Fibroblast of skin of left quadriceps (primary cell): Measurements from ENCODE around the gene ARHGEF28.
A peak's percentile ranks its signal among the peaks of the same experiment; 100 is the strongest.

ENCODE experiments used
- DNase-seq, 2 experiments: peaks; one replicate each; pipeline ENCODE4 v3.0.0-alpha.2; 2013; ENCODE audit warnings: low read depth in 2 of 2

The ARHGEF28 gene

GRCh38 chr5:73625944-73626811 lies at the start of gene ARHGEF28:
TSS of gene ARHGEF28 (plus strand) at chr5:73626196. CDS start at chr5:73684852, 58,656 bp downstream.
- DNase-seq, result no peak

DNA sequence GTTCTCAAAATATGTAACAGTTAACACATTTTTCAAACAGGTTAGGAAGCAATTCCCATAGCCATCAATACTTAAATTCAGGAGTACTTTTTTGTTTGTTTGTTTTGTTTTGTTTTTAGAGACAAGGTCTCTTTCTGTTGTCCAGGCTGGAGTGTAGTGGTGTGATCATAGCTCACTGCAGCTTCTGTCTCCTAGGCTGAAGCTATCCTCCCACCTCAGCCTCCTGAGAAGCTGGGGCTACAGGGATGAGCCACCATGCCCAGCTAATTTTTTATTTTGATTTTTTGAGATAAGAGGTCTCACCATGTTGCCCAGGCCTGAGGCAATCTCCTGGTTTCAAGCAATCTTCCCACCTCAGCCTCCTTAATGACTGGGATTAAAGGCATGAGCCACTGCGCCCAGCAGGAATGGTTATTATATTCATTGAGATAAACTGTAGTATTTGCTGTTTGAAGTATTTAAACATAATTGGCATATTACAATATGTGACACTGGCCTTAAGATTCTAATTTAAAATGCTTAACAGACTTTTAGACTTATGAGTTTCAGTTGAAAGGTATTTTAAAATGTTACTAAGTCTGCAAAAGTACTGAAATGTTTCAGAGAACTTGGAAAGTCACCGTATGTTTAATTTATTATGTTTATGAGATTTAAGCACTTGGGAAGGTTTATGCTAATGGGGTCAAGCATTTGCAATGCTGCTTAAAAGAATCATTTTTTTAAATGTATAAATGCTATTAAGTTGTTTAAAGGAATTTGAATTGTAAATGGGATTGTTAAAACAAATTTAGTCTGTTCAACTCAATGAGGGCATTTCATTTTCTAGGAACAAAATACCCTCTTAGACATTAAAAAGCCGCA lies 43.5 kb upstream of the ARHGEF28 start:
- no peak for DNase-seq

DNA sequence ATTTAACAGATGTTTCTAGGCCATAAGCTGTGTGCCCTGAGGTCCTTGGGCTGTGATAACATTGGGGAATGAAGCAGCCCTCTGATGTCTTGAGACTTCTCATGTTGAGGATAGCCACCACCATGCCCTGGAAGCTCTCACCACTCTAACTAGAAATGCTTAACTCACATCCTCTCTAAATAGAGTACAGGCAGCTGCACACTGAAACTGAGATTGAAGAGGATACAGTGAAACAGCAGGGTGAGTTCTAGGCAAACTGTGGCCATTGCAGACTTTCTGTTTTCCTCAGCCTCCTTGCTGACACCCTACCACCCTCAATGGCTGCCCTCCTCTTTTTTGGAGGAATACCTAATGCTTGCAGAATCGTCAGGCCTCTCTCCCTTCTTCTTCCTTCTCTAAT lies 38.1 kb upstream of the ARHGEF28 start:
- DNase-seq, result no peak

DNA sequence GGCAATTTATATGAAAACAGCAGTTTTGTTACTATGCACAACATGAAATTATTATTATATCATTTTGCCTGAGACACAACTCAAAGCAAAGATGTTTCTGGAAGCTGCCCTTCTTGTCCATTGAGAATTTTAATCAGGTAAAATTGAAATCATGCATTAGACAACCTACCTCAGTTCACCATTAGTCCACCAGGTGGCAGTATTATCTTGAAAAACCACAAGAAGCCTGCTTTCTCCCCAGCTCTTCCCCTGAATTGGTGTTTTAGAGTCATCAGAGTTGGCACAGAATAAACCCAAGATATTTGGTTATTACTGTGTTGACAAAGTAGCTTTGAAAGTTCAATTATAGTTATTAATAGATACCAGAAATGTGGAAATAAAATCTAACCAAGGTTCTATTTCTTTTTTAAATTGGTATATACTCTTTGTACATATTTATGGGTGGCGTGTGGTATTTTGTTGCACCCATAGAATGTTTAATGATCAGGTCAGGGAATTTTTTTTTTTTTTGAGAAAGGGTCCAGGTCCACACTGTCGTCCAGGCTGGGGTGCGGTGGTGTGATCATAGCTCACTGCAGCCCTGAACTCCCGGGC lies 34.8 kb upstream of the ARHGEF28 start:
- DNase-seq, result peak; percentile 71 to 74

- peak in 1 of 2 experiments; percentile 33 for DNase-seq
Measured at GRCh38 chr5:73591698-73592501, 34.1 kb upstream of the ARHGEF28 start.

GRCh38 chr5:73592551-73592950 lies 33.4 kb upstream of the ARHGEF28 start:
- DNase-seq, result peak in 1 of 2 experiments; percentile 28

DNA sequence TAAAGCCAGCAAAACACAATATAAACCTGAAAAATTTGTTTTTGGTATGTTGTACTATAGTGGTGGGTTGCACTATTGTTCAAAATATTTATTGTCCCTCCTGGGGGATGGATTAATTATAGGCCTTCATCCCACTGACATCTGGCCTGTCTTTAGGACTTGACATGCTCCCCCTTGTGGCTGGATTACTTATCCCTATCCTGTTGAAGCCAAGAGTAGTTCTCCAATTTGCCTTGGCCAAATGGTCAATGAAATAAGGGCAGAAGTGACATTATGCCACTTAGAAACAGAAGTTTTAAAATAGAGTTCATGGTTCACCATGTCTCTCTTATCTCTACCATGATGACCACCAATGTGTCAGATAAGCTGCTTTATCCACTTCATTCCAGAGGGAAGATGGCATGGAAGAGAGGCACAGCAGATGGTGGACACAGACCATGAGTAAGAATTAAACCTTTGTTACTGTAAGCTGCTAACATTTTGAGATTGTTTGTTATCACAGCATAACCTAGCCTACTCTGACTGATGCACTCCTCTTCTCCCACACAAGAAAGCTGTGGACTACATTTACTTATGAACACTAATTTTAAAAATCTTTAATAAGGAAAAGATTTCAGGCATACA lies 29.2 kb upstream of the ARHGEF28 start:
- no peak for DNase-seq

- DNase-seq, result no peak
Measured at GRCh38 chr5:73599380-73599779, 26.6 kb upstream of the ARHGEF28 start.

GRCh38 chr5:73603998-73604397 lies 22.0 kb upstream of the ARHGEF28 start:
- DNase-seq, result no peak

GRCh38 chr5:73605223-73606087 lies 20.5 kb upstream of the ARHGEF28 start:
- DNase-seq, result no peak

DNA sequence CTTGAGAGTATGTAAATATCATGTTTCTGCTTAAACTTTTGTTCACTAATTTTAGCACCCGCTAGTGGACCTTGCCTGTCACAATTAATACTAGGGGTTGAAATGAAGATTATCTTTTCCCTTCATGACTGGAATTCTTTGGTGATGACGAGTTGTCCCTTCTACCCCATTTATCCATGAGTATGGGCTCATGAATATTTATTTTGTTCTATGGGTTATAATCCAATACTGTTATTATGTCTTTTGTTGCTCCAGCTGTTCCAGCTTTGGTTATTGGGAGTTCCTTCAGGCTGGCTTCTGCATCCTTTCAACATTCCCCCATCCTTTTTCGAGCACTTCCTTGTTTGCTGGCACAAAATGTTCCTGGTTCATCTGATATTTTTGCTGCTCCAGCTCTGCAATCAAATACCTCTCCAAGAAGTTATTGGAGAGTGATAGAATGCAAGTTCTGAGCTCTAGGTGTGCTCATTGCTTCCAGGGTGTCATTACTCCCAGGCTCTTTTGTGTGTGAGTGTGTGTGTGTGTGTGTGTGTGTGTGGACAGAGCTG lies 19.7 kb upstream of the ARHGEF28 start:
- no peak for DNase-seq

- no peak for DNase-seq
Measured at GRCh38 chr5:73607228-73607627, 18.8 kb upstream of the ARHGEF28 start.

DNA sequence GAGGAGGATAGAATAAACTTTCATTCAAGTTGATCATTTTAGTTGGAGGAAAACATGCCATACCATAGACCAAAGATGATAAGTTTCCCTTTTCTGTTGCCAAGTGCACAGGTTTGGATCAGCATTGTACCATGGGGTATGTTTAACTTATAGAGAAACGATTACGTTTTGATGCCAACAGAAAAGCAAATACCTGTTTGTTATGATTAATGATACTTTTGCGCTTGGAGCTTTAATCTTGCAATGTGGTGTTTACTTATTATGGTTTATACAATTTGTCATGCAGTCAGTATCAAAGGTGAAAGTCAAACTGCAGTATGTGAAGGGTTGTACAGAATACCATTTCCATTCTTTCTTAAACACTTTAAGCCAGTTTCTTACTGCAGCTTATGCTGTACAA lies 13.2 kb upstream of the ARHGEF28 start:
- DNase-seq, result no peak

DNA sequence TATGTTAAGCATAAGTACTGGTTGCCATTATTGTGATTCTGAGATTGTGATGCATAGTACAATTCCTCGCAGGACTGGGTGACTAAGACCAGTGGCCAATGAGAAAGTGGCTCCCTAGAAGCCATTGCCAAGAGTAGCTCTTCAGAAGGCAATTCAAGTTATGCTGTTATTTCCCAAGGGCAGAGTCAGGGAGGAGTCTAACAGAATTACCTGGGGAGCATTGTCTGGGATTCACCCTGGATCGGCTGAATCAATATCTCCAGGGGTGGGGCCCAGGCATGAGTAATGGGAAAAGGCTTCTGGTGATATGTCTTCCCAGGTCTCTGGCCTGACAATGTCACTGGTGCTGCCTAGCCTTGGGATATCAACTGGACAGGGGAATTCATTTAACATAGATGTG lies 10.9 kb upstream of the ARHGEF28 start:
- no peak for DNase-seq

GRCh38 chr5:73615947-73616346 lies 10.0 kb upstream of the ARHGEF28 start:
- DNase-seq, result no peak

- DNase-seq, result no peak
Measured at GRCh38 chr5:73617510-73618279, 8.3 kb upstream of the ARHGEF28 start.

- no peak for DNase-seq
Measured at GRCh38 chr5:73619606-73620333, 6.2 kb upstream of the ARHGEF28 start.

DNA sequence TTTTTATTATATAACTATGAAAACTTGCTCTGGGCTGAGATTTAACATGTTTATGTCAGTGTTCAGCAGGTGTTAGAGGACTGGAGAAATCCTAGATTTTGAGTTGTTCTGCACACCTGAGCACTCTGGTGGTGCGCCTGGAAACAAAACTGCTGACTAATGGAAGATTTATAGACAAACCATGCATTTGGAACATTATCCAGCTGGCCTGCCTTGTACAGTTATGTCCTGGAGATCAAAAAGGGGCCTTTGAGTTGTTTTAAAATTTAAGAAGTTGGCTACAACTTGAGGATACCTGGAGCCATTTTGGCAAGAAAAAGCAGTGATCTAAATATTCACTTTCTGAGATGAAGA lies 5.7 kb upstream of the ARHGEF28 start:
- DNase-seq, result no peak
